GM12892 (cell line): Measurements from ENCODE around the gene STPG3.
A peak's percentile ranks its signal among the peaks of the same experiment; 100 is the strongest.

Experiments used
- DNase-seq: peaks from one replicate; pipeline ENCODE4 v3.0.0; 2011; ENCODE audit not compliant: insufficient read length
- FAIRE-seq: peaks from 2 replicates; lab custom pipeline; 2011; peaks lifted over from hg19 to GRCh38; lab: Jason Lieb, UNC
- POLR2A ChIP-seq: IDR thresholded peaks from 2 replicates; pipeline ENCODE4 v1.6.1; 2011; ENCODE audit warnings: low read depth, low read length, control low read depth
- POLR2AphosphoS5 ChIP-seq: IDR thresholded peaks from 2 replicates; pipeline ENCODE4 v1.6.1; 2011; ENCODE audit warnings: low read depth, low read length, control low read depth
- TAF1 ChIP-seq: IDR thresholded peaks from 2 replicates; pipeline ENCODE4 v1.6.1; 2011; ENCODE audit warnings: low read depth, mild to moderate bottlenecking, control low read depth, low read length, borderline replicate concordance

The STPG3 gene

DNA sequence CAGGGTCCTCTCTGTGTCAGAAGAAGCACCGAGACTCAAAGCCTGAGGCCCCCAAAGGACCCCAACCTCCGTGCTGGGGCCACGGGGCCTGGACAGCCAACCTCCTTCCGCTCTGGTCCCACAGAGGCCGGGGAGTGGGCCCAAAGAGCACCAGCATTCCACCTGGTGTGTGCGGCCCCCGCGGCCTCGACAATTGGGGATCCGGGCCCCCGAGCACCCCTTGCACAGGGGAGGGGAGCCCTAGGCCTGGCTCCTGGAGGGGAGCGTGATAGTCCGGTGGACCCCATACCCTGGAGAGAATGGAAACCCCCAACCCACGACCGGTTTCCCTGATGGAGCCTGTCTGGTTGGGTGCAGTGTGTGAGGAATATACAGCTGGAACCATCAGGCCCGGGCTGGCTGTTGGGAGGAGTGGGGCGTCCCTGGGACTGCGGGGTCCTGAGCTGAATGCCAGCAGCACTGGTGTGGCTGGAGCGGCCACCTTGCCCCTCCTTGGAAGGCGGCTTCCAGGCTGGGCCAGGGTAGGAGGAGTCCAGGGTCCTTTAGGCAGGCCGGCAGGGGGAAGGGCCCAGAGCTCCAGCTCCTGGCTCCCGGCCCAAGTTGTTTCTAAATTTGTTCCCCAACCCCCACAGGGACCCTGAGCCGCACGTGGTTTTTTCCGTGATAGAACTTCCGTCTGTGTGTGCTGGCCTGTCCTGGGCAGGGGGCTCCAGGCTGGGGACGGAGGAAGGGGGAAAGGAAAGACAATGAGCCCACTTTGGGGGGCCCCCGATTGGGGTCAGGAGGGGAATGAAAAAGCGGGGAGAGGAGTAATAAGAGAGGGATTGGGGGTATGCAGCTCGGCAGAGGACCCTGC lies 25.6 kb downstream of the STPG3 start:
- TF ChIP-seq TAF1 (no peak), POLR2A (no peak), POLR2AphosphoS5 (no peak)
- no peak for FAIRE-seq
- DNase-seq, result no peak

DNA sequence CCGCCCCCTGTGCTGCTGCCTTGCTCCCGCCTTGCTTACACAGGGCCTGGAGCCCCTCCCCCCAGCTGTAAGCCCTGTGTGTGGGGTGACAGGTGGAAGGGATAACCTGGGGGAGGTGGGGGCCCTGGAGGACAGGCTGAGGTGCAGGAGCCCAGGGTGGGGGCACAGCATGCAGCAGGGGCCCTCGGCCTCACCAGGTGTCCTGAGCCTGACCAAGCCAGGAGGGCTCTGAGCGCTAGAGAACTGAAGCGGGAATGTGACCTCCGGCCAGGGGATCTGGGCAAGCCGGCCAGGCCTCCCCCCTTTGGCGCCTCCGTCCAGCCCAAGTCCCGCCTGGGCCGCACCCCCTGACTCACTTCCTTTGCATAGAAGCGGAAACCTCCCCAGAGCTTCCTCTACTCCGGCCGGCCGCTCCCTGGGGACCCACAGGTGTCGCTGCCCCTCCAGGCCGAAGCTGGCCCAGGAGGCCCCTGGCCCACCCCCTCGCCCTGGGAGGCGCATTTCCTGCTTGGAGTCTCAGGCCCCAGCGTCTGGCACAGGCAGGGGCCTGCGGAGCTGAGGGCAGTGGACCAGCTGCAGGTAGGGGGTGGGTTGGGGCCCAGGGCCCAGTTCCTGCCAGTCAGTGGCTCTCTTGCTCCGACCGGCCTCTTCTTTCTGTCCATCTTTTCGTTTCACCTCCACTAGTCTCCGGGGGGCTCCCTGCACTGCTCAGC lies 26.4 kb downstream of the STPG3 start, which contains the start of gene TOR4A:
Gene TOR4A (plus strand): TSS at position 398 of the 713 bp plus-strand sequence. CDS start 964 bp downstream, outside the sequence.
- TF ChIP-seq TAF1, result no peak
- TF ChIP-seq POLR2AphosphoS5, result peak; percentile 77
- TF ChIP-seq POLR2A, result peak; percentile 69
- FAIRE-seq (peak; percentile 92), DNase-seq (peak; percentile 91)

DNA sequence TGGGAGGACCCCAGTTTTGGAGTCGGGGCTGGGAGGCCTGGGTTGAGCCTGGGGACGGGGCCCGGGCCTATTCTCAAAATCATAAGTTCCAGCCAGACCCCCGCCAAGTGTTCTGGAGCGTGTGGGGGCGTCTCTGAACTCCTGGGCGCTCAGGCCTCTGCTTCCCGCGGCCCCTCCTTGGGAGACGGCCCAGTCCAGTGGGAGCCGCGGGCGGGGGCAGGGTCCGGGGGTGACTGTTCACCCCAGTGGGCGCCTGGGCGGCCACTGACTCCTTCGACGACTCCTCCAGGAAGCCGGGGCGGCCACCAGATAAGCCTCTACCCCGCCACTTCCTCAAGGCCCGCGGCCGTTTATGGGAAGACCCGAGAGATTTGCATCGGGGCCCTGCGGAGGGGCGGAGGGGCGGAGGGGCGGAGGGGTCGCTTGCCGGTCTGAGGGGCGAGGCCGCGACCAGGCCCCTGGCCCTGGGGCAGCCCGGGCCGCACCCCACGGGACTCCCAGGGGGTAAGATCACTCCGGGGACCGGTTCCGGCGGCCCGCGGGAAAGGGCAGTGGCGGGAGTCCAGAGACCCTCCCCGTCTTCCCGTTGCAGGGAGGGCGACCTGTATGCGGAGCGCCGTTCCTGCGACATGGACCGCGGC lies 27.1 kb downstream of the STPG3 start:
- DNase-seq (no peak), FAIRE-seq (peak; percentile 24)
- TF ChIP-seq TAF1 (no peak), POLR2AphosphoS5 (no peak), POLR2A (no peak)

DNA sequence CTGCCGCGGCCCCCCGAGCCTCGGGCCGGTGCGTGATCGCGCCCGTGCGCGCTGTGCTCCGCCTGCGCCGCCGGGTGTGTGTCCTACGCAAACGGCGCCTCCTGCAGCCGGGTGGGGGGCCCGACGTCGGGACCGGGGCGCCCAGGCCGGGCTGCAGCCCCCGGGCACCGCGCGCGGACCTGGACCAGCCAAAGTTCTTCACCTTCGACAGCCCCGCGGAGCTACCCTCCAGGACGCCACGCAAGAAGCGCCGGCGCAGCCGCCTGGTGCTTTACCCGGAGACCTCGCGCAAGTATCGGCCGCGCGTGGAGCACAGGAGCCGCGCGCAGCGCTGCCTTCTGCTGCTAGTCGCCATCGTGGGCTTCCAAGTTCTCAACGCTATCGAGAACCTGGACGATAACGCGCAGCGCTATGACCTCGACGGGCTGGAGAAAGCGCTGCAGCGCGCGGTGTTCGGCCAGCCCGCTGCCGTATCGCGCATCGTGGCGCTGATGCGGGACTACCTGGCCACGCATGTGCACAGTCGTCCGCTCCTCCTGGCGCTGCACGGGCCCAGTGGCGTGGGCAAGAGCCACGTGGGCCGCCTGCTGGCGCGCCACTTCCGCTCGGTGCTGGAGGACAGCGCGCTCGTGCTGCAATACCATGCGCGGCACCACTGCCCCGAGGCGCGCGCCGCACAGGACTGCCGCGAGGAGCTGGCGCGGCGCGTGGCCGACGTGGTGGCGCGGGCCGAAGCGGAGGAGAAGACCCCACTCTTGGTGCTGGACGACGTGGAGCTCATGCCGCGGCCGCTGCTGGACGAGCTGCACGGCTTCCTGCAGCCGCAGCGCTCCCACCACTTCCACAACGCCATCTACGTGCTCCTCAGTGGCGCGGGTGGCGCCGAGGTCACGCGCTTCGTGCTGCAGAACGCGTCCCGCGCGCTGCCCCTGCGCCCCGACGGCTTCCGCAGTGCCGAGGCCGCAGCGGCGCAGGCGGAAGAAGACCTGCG lies 27.9 kb downstream of the STPG3 start:
- no peak for FAIRE-seq
- TF ChIP-seq POLR2AphosphoS5 (no peak), TAF1 (no peak), POLR2A (no peak)
- no peak for DNase-seq

DNA sequence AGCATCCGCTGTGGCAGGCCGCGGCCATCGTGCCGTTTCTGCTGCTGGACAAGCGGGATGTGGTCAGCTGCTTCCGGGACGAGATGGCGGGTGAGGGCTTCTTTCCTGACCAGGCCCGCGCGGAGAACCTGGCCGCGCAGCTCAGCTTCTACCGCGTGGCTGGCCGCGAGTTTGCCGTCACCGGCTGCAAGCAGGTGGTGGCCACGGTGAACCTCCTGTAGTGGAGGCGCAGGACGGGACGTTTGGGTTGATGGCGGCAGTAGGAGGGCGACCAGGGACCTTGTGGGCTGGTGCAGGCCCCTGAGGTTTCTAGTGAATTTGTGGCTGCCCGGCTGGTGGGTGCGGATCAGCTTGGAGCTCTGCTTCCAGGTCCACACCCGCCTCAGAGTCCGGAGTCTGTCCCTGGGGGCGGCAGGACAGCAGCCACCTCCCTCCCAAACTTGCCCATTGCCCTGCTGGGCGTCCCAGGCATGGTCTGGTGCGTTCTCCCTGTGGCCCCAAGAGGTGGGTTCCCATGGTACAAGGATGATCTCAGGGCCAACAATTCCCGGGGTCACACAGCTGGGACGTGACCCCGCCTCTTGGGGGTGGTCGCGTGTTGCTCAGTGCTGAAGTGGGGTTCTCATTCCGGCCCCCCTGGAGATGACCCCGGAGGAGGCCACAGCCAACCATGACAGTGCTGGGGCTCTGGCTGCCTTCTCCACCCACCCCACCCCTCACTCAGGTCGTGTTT lies 28.8 kb downstream of the STPG3 start:
- no peak for FAIRE-seq
- no peak for DNase-seq
- no peak for TF ChIP-seq TAF1
- TF ChIP-seq POLR2A, result no peak
- no peak for TF ChIP-seq POLR2AphosphoS5

DNA sequence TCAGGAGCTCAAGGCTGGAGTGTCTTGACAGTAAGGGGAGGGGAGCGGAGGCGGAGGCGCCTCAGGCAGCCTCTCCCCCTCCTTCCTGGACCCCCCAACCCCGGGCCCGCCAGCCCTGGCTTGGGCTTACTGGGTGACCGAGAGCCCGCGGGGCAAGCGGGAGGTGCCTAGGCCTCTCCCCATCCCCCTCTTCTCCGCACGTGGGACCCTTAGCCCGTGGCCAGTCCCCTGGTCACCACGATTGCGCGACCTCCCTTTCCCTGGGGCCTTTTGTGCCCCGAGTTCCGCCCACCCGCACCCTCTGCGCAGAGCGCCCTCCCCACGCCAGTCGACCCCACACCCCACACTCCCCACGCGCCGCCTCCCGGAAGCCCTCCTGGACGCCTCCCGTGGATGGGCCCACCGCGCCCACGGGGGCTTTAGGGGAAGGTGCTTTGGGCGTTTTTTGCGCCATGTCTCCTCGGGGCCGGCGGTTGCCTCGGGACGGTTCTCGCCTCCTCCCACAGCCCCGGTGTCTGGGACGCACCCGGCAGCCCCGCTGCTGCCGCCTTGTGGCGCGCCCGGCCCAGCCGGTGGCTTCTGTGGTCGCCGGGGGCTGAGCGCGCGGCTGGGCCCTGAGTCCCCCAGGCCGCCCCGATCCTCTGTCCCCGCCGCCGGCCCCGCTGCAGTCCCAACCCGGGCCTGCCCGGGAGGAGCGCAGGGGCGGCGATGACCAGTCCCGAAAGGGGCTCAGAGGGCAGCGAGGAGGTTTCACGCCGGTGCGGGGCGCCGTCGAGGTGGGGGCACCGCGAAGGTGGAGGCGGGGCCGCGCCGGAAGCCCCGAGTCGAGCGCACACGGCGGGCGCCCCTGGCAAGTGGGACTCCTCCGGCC lies 29.6 kb downstream of the STPG3 start:
- TF ChIP-seq POLR2A, result no peak
- no peak for TF ChIP-seq POLR2AphosphoS5
- no peak for TF ChIP-seq TAF1
- FAIRE-seq (no peak), DNase-seq (no peak)

DNA sequence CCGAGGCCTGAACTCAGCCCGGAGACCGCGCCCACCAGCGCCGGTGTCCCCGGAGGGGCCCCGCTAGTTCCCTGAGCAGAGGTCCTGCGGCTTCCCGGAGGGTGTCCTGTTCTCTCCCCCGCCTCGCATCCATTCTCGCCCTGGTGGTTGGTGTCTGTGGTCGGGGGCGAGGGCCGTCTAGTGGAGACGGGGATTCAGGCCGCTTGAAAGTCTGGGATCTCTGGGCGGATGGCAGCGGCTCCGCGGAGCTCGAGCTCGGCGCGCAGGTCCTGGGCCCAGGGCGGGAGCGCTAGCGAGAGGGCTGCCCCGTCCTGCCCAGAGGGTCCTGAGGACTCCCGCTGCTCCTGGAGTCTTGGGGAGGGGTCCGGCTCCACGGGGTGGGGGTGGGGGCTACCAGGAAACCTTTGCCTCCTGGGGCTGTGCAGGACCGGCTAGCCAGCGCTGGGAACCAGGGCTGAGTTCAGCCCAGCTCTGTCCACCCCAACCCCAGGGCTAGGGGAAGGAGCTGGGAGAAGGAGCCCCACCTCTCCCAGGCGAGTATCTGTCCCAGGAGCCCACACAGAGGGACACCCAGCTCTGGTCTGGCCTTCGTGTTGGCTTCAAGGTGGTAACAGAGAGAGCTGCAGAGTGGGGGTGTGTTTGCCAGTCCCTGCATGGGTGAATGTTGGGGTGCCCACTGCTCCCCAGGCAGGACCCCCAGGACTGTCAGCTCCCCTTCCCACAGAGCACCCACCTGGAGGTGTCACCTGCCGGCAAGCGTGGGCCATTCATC lies 30.4 kb downstream of the STPG3 start:
- no peak for TF ChIP-seq POLR2A
- no peak for TF ChIP-seq TAF1
- no peak for TF ChIP-seq POLR2AphosphoS5
- DNase-seq (no peak), FAIRE-seq (no peak)

DNA sequence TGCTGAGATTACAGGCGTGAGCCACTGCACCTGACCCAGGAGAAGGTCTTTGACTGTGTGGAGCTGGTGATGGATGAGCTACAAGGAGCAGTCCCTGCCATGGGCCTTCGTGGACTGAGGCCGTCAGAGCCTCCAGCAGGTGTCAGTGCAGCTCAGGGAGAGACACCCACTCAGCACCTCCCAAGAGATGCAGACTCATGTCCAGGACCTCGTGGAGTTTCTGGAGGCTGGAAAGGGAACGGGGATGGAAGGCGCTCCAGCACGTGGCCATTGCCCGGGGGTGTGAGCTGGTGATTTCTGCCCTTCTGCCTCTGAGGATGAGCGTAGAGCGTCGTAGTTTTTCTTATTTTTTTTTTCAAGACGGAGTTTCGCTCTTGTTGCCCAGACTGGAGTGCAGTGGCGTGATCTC lies 35.9 kb downstream of the STPG3 start:
- DNase-seq, result peak; percentile 61
- no peak for FAIRE-seq
- TF ChIP-seq POLR2A, result no peak
- no peak for TF ChIP-seq TAF1
- TF ChIP-seq POLR2AphosphoS5, result no peak

DNA sequence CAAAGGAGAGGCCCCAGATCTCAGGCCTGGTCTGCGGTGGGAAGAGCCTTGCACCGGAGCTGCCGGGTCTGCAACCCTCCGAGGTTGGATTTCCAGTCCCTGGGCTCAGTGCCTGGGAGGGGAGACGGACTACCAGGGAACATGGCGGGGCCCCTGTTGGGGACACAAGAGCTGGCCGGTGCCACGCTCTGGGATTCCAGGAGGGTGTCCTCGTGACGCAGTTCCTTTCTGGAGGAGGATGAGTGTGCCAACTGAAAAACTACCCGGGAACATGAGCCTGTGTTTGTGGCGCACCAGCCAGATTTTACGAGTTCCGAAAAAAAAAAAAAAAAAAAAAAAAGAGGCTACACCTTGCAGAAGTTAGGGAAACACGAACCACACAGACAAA lies 42.0 kb downstream of the STPG3 start:
- DNase-seq (no peak), FAIRE-seq (no peak)
- TF ChIP-seq POLR2AphosphoS5 (no peak), POLR2A (no peak), TAF1 (no peak)
